Amygdala (tissue), 56 donors: ENCODE results near the gene GPX3.

Experiments
- DNase-seq, 56 donors: peaks; one replicate each; lab custom pipeline; 2025; lab: John Stamatoyannopoulos, UW

The GPX3 gene

DNA sequence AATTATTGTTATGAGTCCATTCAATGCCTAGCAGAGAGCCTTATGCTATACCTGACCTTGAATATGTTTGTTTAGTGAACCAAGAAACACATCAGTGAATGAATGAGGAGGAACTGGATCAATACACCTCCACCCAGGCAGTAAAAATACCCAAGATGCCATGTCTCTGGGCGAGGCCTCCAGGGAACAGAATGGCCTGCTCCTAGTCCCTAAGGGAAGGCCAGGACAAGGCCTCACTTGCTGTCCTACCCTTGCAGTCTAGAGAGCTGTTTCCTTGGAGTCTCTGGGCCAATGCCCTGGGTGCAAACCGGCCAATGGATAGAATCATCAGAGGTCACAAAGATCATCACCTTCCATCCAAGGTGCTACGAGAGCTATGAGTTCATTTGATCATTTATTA is 34.3 kb downstream of the GPX3 start:
- no peak for DNase-seq

DNA sequence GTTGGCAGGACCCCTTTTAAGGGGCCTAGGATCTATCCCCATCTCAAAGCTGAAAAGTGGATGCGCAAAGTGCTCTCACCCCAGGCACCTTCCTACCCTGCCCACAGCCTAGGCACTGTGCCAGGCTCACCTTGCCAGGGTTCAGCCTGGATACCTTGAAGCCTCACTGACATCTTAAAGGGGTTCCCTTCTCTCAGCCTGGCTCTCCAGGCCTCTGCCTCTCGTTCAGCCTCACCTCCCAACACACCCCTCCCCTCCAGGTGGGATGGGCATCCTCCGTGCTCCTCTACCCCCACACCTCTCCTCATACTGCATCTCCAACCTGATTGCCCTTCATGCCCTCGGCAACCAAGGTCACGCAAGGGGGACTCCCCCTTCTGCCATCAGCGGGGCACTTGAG is 34.9 kb downstream of the GPX3 start:
- DNase-seq = no peak

DNA sequence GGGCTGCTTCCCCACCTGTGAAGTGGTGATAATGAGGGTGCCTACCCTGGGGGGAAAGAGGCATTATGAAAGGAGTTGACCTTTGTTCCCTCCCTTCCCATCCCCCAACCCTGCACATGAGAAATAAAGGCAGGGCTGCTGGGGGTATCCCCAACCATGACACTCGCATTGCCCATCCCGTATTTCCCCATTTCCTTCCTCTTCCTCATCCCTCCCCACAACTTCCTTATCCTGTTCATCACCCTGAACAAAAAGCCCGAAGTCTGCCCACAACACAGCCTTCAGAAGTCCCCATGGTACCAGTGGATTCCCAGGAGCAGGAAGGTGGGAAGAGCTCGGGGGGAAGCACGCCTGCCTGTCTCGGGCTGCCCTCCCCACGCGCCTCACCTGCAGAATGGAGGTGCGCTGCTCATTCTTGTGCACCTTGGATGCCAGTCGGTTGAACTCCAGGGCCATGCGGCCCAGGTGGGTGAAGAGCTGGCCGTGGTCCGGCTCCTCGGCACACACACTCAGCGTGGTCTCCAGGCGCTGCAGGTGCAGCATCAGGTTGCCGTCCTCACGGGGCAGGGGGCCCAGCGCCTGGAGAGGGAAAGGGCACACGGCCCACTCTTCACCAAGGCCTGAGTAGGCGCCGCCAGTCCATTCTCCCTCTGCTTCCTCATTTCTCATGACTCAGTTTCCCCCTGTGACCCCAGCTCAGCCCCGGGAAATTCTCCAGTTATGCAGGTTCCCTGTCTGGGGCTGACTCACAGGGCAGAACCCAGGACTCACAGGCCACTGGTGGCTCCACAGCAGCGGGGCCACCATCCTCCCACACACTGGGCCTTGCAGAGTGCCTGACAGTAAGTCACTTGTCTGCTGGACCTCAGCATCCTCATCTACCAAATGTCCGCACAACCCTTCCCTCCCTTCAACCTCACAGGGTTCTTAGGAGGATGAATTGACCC is 36.3 kb downstream of the GPX3 start:
- no peak for DNase-seq

DNA sequence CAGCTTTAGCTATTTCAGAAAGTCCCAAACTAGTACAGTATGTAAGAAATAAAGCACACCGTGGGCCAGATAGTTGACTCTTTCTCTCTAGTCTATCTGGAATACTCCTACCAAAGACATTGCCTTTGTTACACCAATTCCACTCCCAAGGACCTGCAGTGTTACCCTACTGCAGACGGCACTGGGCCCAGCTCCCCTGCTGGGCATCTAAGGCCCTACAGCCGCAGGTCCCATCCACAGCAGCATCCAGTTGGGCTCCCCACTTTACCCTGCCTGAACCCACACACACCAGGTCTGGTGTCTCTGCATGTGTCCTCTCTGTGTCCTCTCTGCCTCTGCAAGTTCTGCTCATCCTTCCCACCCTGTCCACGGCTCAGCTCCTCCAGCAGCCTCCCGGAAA is 37.9 kb downstream of the GPX3 start:
- no peak for DNase-seq

DNA sequence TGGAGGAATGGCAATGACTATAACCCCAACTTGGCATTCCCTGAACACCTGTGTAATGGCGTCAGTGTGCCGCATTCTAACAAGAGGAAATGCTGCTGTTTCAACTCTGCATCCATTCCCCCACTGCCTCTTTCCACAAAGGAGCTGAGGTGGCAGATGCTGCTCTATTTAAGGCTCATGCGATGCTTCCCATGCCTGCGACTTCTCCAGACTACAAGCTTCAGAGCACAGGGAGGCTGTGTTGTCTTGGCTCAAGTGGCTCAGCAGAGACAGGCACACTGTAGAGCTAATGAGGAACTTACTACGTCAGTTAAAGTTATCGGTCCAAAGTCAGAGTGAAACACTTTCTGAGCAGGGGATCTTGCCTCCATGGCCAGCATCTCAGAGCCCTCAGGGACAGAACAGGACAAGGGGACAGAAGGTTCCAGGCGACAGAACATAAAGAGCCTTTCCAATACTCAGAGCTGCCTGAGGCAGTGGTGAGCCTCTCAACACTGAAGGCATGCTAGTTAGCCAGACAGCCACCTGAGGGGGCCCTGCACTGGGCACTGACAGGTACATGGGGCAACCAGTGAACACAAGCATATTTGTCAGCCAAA is 38.6 kb downstream of the GPX3 start:
- peak in 3 of 56 donors; percentile 6 to 20 (median 11) for DNase-seq

DNA sequence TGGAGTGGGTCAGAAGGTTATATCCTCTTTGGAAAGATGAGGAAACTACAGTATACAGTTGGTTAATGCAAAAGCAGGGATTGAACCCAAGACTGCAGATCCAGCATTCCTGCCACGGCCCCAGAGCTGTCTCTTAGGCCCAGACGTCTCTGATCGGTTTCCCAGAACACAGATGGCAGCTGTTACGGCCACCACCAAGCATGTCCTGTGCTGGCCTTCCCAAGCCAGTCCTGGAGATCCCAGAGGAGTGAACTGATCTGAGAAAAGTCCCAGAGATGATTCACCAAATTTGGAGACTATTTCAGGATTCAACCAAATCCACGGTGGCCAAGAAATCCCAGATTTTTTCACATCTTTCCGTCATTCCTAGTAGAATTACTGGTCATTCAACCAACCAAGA is 40.4 kb downstream of the GPX3 start:
- no peak for DNase-seq

DNA sequence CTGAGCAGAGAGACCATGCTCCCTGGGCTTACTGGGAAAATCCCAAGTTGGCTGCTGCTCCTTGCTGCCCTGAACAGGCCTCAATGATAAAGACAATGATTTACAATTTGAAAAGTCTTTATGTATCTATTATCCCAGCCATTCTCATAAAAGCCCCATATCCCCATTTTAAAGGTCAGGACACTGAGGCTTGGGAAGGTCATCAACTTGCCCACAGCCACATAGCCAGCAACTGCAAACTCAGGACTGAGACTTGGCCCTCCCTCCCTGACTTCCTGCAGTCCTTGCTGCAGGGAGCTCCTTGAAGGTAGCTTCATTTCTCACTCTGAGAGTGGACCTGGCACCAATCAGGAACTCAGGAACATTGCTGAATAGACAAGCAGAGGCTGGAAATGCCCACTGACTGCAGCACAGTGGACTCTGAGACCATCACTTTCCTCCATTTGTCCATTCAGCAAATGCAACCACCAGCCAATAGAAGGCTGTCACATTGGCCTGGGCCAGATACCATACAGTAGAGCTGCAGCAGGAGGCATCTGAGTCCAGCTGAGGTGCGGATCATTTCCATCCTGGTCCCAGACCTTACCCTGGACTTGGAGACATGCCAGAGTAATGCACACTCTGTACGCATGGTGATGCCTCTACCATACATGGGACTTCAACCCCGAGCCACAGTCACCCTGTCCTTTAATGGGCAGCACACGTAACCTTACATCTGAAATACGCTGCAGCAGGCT is 42.2 kb downstream of the GPX3 start:
- no peak for DNase-seq

DNA sequence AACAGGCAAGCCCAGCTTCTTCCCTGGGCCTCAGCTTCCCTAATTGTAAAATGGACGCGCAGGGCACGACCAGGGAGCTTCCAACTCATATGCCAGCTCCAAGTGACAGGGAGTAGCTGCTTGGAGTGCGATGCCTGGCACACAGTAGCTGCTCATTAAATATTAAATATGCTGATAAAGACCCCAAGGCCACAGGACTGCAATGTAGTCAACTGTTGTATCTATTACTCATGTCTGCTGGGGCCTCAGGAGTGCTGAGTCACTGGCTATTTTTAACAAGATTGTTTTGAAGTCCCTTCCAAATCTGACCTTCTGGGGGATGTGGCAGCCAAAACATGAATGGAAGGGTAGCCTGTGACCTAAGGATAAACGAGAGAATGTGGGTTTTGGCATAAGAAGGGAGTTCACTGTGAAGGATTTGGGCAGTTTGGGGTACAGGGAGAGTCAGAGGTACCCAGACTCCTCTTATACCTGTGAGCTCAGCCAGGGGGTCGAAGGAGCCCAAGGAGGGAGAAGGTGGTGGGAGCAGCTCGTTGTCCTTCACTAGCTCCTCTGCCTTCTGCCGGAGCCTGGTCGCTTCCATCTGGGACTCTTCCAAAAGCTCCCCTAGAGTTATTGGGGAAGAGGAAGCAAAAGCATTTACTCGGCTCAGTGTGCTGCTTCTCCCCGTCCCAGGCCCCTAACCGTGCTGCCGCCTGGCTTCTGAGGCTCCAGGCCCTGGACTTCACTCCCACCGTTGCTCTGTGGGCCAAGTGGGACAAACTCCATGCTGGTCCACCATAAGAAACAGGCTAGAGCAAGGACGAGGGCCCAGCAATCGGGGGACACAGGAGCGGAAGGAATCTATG is 43.0 kb downstream of the GPX3 start:
- no peak for DNase-seq

DNA sequence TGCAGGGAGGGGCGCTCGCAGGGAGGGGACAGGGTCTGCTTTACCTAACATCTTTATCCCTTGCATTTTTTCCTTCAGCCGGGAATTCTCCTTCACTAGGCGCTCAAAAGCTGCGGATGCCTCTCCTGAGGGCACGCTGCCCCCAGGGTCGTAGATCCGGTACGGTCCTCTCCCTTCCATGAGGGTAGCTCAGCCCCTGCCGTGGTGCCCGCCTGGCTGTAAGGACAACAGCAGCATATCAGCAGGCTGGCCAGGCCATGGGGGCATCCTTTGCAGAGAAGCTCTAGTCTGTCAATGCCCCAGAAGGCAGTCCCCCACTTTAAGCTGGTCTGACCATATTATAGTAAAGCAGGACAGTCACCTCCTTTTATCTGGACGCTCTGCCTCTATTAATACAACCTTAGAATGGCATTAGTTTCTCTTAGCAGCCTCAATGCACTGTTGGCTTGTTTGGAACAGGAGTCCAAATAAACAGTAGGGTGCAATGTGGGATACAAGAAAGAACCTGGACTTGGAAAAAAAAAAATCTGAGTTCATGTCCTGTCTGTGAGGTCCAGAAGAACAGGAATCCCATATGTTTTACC is 44.6 kb downstream of the GPX3 start:
- DNase-seq = no peak

DNA sequence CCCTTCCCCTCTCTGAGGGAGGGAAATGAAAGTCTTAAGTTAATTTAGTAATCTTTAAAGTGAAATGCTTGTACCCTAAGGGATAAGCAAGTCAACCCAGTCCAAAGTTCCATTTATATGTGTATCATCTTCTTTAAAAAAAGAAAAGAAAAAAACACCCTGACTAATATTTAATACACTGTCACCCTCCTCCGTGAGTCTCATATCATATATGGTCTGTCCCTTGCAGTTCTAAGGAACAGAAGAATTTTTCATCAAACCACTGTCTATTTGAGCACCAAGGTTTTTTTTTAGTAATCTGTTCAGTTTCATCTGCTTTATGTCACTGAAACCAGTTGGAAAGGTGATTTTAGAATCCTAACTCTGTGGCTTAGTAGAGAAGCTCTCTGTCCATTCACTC is 45.2 kb downstream of the GPX3 start:
- DNase-seq = no peak

DNA sequence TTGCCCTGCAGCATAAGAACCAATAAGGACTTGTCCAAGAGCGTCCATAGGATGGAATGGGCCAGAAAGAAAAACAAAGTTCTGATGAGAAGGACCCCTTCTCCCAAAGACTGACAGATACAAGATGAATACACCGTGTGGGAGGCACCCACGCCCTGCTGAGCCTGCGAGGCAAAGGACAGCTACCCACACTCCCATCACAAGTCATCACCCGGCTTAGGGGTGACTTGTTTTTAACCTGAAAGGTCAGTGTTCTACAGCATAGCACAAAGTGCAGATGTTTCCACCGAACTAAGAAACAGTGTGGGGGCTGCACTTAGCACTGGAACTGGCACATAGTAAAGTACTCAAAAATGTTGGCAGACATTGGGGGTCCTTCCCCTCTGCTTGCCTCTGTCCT is 46.5 kb downstream of the GPX3 start:
- DNase-seq = no peak

DNA sequence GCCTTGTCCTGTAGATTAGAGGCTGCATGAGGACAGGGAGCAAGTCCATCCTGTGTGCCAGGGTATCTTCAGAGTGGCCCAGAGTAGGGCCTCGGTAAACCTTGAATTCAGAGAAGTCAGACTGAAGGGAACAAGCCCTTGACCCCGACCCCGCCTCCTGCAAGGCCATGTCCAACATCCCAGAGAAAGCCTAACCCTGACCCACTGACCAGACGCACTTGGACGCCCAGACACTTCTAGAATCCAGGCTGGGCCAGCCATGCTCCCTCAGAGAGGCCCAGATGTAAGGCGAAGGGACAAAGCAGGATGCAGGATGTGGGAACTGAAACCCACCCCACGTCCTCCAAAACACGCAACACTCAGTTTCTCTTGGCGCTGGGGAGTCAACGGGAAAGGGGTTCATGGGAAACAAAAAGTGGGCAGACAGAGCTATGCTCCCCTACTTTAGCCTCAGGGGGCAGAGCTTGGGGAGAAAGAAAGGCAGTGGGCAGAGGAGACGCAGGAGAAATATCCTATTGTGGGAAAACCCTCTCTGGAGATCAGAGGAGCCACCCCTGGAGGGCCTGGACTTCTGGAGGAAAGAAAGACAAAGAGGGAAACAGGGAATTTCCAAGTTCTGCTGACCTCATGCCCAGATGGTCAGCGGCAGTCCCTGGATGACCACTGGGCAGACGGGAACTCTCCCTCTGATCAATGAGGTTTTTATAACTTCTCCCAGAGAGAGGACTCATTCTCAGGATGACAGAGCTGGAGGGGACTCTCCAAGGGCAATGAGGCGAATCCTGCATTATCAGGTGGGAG is 47.4 kb downstream of the GPX3 start:
- no peak for DNase-seq

DNA sequence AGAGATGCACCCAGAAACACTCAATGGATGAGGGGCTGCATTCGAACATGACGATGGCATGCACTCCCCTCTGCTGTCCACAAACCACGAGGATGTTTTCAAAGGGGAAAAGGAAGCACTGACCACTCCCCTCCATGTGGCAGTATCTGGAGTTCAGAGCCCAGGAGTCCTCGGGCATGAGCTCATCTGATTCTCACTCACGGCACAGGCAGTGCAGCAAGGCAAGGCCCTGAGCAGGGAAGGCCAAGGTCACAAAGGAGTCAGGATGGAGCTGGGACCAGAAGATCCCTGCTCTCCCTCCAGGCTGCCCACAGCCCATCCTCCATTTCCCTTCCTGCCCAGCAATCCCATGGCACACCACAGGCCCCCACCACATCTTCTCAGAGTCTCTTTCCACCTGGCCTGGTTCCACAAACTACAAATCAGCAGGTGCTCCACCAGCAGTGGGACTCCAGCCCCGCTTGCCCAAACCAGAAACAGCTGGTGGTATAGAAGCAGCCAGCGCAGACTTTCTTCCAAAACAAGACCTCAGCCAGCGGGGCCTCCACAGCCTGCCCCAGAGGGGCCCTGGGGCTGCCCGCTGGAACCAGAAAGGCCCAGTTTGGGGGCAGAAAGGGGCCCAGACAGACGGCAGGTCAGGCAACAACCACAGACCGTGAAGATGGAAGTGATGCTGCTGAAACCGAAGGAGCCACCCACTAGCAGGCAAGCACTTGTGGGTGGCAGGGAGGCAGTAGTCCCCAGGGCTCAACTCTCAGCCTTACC is 48.2 kb downstream of the GPX3 start:
- no peak for DNase-seq

DNA sequence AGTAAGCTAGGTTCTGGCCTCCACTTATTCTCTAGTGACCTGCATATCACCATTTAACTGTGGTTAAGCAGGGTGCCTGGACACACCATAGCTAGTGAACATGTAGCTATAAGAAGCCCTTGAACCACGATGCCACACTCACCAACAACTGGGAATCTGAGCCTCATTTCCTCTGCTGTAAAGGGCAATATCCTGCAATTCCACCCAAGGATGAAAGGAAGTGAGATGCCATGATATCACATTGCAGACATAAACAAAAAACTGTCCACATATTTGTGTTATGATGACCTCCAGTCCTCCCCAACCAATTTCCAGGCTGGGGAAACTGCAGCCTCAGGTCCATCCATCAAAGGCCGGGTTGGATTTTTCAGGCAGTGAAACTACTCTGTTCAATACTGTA is 50.1 kb downstream of the GPX3 start:
- no peak for DNase-seq

DNA sequence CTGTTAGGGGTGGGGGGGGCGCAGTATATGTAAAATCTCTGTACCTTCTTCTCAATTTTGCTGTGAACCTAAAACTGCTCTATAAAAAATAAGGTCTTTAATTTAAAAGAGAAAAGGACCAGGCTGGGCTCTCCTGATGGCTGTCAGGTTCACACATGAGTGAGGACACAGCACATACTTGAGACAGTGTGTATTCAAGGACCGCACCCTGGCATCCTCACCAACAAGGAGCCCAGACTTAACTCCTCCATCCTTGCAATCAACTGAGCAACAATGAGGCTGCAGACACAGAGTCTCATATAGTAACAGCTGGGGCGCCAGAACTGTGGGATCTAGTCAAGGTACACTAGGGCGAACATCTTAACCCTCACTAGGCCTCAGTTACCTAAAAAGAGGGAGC is 50.6 kb downstream of the GPX3 start:
- DNase-seq = no peak

DNA sequence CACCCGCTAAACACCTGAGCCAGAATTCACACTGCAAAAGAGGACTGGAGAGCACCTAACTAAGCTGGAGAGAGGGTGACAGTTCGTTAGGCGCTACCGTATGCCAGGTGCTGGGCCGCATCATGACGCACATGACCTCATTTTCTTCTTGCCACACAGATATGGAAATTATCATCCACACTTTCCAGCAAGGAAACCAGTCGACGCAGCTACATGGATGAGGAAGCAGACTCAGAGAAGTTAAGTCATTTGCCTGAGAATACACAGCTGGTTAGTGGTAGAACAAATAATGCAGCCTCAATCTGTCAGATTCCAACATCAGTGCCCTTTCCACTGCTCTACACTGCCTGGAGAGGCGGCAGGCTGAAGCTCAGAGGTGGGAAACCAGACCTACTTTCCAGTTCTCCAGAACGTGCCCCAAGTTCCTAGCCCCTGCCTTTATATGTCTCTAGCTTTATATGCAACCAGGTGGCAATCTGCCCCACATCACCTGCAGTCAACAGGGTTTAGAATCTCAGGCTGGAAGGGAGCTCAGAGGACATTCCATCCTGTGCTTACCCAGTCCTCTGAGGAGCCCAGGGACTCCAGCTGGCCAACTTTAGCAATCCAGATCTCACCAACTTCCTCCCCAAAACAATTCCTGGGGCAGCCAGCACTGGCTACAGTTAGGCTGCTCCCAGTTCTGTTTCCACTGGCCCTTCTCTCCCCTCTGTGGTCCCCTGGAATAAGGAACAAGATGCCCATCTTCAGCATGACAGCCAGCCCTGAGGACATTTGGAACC is 51.6 kb downstream of the GPX3 start:
- no peak for DNase-seq

DNA sequence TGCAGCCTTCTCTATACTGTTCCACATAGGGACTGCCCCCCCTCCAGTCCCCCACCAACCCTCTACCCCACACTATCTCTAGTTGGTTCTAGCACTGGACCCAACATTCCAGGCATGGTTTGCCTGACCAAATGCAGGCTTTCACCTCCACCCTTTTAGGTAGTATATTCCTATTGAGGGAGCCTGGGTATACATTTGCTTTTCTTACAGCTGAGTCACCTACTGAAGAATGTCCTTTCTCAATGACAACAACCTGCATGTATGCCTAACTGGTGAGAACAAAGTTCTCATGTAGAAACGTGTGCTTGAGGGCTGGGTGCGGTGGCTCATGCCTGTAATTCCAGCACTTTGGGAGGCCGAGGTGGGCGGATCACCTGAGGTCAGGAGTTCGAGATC is 52.2 kb downstream of the GPX3 start:
- DNase-seq = no peak

DNA sequence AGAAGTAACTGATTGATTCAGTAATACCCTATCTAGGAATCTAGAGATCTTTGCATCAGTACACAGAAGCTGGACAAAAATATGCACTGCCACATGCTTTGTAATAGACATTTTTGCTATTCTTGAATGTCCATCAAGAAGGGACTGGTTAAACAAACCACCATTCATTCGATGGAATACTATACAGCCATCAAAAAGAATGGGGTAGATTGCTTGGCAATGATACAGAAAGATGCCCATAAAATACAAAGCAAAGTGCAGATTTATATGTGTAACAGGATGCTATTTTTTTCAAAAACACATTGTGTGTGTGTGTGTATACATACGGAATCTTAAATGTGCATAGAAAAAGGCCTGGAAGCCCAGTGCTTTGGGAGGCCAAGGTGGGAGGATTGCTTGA is 52.9 kb downstream of the GPX3 start:
- DNase-seq = no peak
